GM12875 (cell line): ENCODE measurements around the gene SPECC1L.
"Not testable (repeated sequence)": the region's sequence is repeated elsewhere in the genome, so short reads cannot be mapped to it uniquely, and the experiment has no call there.

Experiments used
- H3K4me3 ChIP-seq: one replicate; pipeline ENCODE4 v1.5.1; 2011; ENCODE audit warnings: low read depth, low read length, control low read depth
- CTCF ChIP-seq: IDR thresholded peaks from 2 replicates; pipeline ENCODE4 v1.5.1; 2011; ENCODE audit warnings: low read depth, mild to moderate bottlenecking, control low read depth, inconsistent platforms, low read length, moderate library complexity, borderline replicate concordance; ENCODE audit not compliant: insufficient read depth

Gene SPECC1L

GRCh38 chr22:24231706-24232105 is 38.9 kb upstream of the SPECC1L start:
- H3K4me3 ChIP-seq, result no peak overlapping the region
- TF ChIP-seq CTCF, result no peak

- no peak overlapping the region for H3K4me3 ChIP-seq
- TF ChIP-seq CTCF, result no peak
Observed at GRCh38 chr22:24232124-24232523, 38.5 kb upstream of the SPECC1L start.

- no peak overlapping the region for H3K4me3 ChIP-seq
- no peak for TF ChIP-seq CTCF
Observed at GRCh38 chr22:24232725-24233124, 37.9 kb upstream of the SPECC1L start.

GRCh38 chr22:24233235-24233634 is 37.4 kb upstream of the SPECC1L start:
- no peak overlapping the region for H3K4me3 ChIP-seq
- no peak for TF ChIP-seq CTCF

- TF ChIP-seq CTCF, result no peak
- H3K4me3 ChIP-seq, result no peak overlapping the region
Observed at GRCh38 chr22:24233816-24234215, 36.8 kb upstream of the SPECC1L start.

- no peak overlapping the region for H3K4me3 ChIP-seq
- no peak for TF ChIP-seq CTCF
Observed at GRCh38 chr22:24235315-24235714, 35.3 kb upstream of the SPECC1L start.

- no peak overlapping the region for H3K4me3 ChIP-seq
- no peak for TF ChIP-seq CTCF
Observed at GRCh38 chr22:24236656-24237055, 34.0 kb upstream of the SPECC1L start.

- not testable (repeated sequence) for H3K4me3 ChIP-seq
Observed at GRCh38 chr22:24238101-24238694, 32.4 kb upstream of the SPECC1L start.
